ENCODE results near the gene ATP6V0E1.

DNA sequence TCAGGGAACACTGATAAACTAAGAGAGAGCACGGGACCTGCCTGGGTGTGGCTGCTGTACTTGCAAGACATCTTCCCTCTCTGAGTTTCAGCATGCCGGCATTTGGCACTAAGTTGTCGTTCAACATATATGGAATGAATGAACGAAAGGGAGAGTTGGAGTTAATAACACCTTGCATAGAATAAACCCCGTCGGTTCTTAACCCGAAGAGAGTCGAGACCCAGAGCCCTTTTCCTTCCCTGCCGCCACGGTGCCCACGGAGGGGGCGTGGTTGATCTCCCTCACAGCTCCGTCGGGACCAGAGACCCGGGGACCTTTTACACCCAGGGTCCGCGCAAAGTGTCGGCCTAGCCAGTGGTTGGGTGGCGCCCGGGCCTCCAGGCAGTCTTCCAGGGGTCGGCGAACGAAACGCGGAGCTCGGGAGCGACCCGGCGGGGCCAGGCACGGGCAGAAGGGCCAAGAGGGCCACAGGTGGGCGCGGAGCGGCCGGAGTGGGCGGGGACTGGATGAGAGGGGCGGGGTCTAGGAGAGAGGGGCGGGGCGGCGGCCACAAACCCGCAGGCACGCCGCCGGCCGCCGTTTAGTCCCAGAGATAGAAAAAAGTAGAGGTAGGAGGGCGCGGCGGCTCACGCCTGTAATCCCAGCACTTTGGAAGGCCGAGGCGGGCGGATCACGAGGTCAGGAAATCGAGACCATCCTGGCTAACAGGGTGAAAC is 25.1 kb upstream of the ATP6V0E1 start:
- TF ChIP-seq, protein P1, sequence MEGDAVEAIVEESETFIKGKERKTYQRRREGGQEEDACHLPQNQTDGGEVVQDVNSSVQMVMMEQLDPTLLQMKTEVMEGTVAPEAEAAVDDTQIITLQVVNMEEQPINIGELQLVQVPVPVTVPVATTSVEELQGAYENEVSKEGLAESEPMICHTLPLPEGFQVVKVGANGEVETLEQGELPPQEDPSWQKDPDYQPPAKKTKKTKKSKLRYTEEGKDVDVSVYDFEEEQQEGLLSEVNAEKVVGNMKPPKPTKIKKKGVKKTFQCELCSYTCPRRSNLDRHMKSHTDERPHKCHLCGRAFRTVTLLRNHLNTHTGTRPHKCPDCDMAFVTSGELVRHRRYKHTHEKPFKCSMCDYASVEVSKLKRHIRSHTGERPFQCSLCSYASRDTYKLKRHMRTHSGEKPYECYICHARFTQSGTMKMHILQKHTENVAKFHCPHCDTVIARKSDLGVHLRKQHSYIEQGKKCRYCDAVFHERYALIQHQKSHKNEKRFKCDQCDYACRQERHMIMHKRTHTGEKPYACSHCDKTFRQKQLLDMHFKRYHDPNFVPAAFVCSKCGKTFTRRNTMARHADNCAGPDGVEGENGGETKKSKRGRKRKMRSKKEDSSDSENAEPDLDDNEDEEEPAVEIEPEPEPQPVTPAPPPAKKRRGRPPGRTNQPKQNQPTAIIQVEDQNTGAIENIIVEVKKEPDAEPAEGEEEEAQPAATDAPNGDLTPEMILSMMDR (IDR thresholded peaks at IDR 0.05), result no peak
- TF ChIP-seq EP300 (IDR thresholded peaks at IDR 0.05), result no peak
- TF ChIP-seq POLR2AphosphoS5 (IDR thresholded peaks at IDR 0.05), result no peak
- no peak for TF ChIP-seq POLR2A (IDR thresholded peaks at IDR 0.05)

All from gastroesophageal sphincter (tissue), 3 donors.